Gastroesophageal sphincter (tissue), 4 donors: ENCODE data around the gene IFNA17. TPM values are rescaled to one million over a fixed set of nuclear protein-coding genes. Genes with fewer than 3 reads are reported as not detected.
A peak's percentile ranks its signal among the peaks of the same experiment; 100 is the strongest.
"Not testable (repeated sequence)": the region's sequence is repeated elsewhere in the genome, so short reads cannot be mapped to it uniquely, and the experiment has no call there.

ENCODE experiments used
- ATAC-seq: fragments of 150-250 bp; one replicate; pipeline ENCODE4 v1.9.1; 2016; ENCODE audit warnings: mild to moderate bottlenecking, moderate library complexity
- H3K27ac ChIP-seq, 4 donors: fragments of 200-600 bp; sonication (generic) in 3 of 4; 1 replicate in 3 of 4; 2 replicates in 1 of 4; pipeline ENCODE4 v1.5.1; 2016 to 2019
- H3K27me3 ChIP-seq: fragments of 200-600 bp; sonication (generic); one replicate; pipeline ENCODE4 v1.5.1; 2019
- H3K36me3 ChIP-seq, 2 donors: fragments of 200-600 bp; sonication (generic); one replicate each; pipeline ENCODE4 v1.5.1; 2019; ENCODE audit warnings: control low read depth in 1 of 2
- H3K4me1 ChIP-seq, 3 donors: fragments of 200-600 bp; sonication (generic); 1 replicate in 2 of 3; 2 replicates in 1 of 3; pipeline ENCODE4 v1.5.1; 2016 to 2019; ENCODE audit warnings: control low read depth in 2 of 3
- H3K4me3 ChIP-seq, 2 donors: fragments of 200-600 bp; sonication (generic); one replicate each; pipeline ENCODE4 v1.5.1; 2019; ENCODE audit warnings: mild to moderate bottlenecking in 1 of 2, moderate library complexity in 1 of 2
- H3K9me3 ChIP-seq, 3 donors: fragments of 200-600 bp; sonication (generic); one replicate each; pipeline ENCODE4 v1.5.1; 2017 to 2019; ENCODE audit warnings: control low read depth in 2 of 3
- EP300 ChIP-seq: sonication (generic); formaldehyde crosslinking; IDR thresholded peaks from one replicate; pipeline ENCODE4 v1.6.1; 2017; ENCODE audit warnings: antibody characterized with exemption, mild to moderate bottlenecking
- POLR2A ChIP-seq, 2 donors: fragments of 450-650 bp; IDR thresholded peaks; one replicate each; pipeline ENCODE4 v1.6.1; 2017; ENCODE audit warnings: antibody characterized with exemption in 2 of 2, mild to moderate bottlenecking in 2 of 2, moderate library complexity in 1 of 2
- POLR2AphosphoS5 ChIP-seq: sonication (generic); formaldehyde crosslinking; IDR thresholded peaks from one replicate; pipeline ENCODE4 v1.6.1; 2017; ENCODE audit warnings: antibody characterized with exemption
- WGBS, 2 donors: methylation state at CpG; one replicate each; pipeline ENCODE4 v1.1.5; 2018; ENCODE audit warnings: low coverage in 1 of 2; 5-methylcytosine and 5-hydroxymethylcytosine counted together
- total RNA-seq, 4 donors: library from RNA; depleted of rRNA; stranded (reverse); fragments of >200 nt; gene quantifications; one replicate each; pipeline ENCODE4 v1.1.0, GENCODE V29; 2016
- TF ChIP-seq, protein P1 (sequence below), 4 experiments: fragments of 200-600 bp in 2 of 4; fragments of 450-650 bp in 2 of 4; sonication (generic) in 1 of 4; IDR thresholded peaks; one replicate each; pipeline ENCODE4 v1.5.1; 2017 to 2019; ENCODE audit warnings: antibody characterized with exemption in 4 of 4, mild to moderate bottlenecking in 2 of 4, moderate library complexity in 2 of 4

The IFNA17 gene
- total RNA-seq, 4 donors from 2014 or later = not detected

DNA sequence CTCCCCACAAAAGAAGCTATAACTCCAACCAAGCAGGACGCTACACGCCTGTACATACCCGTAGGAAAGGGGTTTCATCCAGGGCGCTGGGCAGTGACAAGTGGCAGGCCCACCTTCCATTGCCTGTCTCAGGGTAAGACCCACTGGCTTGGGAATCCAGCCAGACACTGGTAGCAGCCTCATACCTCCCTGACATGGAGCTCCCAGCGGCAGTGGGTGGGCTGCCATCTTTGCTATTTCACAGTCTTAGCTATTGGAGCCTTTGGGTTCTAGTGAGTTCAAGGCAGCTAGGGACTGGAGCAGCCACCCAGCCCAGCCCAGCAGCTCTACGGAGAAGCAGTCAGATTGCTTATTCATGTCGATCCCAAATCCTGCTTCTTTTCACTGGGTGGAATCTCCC is 17.7 kb downstream of the IFNA17 start:
- H3K9me3 ChIP-seq = no peaks in the 10 kb centered on the region
- TF ChIP-seq POLR2A (IDR thresholded peaks at IDR 0.05) (no peak), POLR2AphosphoS5 (no peak), EP300 (no peak)
- TF ChIP-seq, protein P1, sequence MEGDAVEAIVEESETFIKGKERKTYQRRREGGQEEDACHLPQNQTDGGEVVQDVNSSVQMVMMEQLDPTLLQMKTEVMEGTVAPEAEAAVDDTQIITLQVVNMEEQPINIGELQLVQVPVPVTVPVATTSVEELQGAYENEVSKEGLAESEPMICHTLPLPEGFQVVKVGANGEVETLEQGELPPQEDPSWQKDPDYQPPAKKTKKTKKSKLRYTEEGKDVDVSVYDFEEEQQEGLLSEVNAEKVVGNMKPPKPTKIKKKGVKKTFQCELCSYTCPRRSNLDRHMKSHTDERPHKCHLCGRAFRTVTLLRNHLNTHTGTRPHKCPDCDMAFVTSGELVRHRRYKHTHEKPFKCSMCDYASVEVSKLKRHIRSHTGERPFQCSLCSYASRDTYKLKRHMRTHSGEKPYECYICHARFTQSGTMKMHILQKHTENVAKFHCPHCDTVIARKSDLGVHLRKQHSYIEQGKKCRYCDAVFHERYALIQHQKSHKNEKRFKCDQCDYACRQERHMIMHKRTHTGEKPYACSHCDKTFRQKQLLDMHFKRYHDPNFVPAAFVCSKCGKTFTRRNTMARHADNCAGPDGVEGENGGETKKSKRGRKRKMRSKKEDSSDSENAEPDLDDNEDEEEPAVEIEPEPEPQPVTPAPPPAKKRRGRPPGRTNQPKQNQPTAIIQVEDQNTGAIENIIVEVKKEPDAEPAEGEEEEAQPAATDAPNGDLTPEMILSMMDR (IDR thresholded peaks at IDR 0.05) = no peak
- no peak for ATAC-seq
- no peak overlapping the region for H3K4me3 ChIP-seq
- no peak overlapping the region for H3K27ac ChIP-seq
- no peaks in the 10 kb centered on the region for H3K27me3 ChIP-seq
- H3K4me1 ChIP-seq = no peaks in the 10 kb centered on the region
- no peaks in the 10 kb centered on the region for H3K36me3 ChIP-seq
- WGBS, 2 donors = 100% methylated on average over 1 of the region's 7 CpGs; no CpG with 5 or more reads in 1 of the 2 donors

DNA sequence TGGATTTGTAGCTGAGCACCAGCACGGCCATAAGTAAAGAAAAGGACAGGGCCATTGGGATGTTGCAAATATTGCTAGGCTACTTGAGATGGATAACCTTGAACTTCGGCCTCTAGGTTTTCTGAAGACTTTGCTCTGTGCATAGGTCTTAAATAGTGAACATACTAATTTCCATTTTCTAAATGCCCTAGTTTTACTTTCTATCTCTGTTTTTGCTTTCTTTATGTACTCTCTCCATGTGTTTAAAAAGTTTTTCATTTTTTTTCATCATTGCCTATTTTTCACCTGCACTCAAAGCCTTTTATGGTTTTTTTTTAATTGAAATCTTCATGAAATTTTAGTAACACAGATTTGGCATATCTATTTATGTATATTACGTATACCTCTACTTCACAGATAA is 21.0 kb downstream of the IFNA17 start, which contains the start of gene IFNA10:
Gene IFNA10, minus strand, starts transcription at position 101 of the 400 bp plus-strand sequence. Its CDS starts 46 bp downstream, at position 55.
- 83 to 87% methylated on average over 3 of the region's 3 CpGs for WGBS, 2 donors
- H3K4me3 ChIP-seq, H3K4me1 ChIP-seq, H3K27ac ChIP-seq, H3K9me3 ChIP-seq, H3K27me3 ChIP-seq, H3K36me3 ChIP-seq, ATAC-seq: not testable (repeated sequence)

DNA sequence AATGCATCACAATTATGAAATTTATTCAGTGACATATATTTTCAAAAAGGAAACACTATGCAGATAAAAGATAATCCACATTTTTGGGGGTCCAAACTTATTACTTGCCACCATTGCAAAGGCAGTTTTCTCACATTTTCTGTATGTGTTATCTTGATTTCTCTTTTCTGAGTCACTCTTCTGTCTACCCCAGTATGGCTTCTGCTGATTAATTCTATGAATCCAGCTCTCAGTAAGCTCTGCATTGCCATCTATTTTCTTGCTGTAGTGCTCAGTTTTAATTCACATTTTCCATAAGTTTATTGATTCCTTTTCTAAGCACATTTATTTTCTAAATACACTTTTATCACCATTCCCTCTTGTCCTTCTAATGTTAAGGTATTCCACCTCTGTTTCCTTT is 22.8 kb downstream of the IFNA17 start:
- Histone ChIP-seq H3K9me3 (peaks cover 0 to 8% (median 0%) of the 10 kb centered on the region in 3 donors), H3K4me1 (no peaks in the 10 kb centered on the region), H3K27ac (no peak overlapping the region), H3K4me3 (no peak overlapping the region), H3K36me3 (no peaks in the 10 kb centered on the region), H3K27me3 (no peaks in the 10 kb centered on the region)
- TF ChIP-seq POLR2A (IDR thresholded peaks at IDR 0.05) (no peak), EP300 (no peak), POLR2AphosphoS5 (no peak)
- TF ChIP-seq, protein P1 (IDR thresholded peaks at IDR 0.05) = no peak
- ATAC-seq = no peak

DNA sequence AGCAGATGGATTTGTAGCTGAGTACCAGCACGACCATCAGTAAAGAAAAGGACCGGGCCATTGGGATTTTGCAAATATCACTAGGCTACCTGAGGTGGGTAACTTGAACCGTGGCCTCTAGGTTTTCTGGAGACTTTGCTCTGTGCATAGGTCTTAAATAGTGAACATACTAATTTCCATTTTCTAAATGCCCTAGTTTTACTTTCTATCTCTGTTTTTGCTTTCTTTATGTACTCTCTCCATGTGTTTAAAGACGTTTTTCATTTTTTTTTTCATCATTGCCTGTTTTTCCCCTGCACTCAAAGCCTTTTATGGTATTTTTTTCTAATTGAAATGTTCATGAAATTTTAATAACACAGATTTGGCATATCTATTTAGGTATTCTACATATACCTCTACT is 25.9 kb downstream of the IFNA17 start, which contains the start of gene IFNA7:
Gene IFNA7, minus strand, starts transcription at position 101 of the 400 bp plus-strand sequence. Its CDS starts 40 bp downstream, at position 61.
- ATAC-seq, H3K4me1 ChIP-seq, H3K36me3 ChIP-seq, H3K9me3 ChIP-seq, H3K27ac ChIP-seq, H3K4me3 ChIP-seq, H3K27me3 ChIP-seq: not testable (repeated sequence)
- WGBS, 2 donors = 67 to 82% methylated on average over 2 to 4 of the region's 4 CpGs

DNA sequence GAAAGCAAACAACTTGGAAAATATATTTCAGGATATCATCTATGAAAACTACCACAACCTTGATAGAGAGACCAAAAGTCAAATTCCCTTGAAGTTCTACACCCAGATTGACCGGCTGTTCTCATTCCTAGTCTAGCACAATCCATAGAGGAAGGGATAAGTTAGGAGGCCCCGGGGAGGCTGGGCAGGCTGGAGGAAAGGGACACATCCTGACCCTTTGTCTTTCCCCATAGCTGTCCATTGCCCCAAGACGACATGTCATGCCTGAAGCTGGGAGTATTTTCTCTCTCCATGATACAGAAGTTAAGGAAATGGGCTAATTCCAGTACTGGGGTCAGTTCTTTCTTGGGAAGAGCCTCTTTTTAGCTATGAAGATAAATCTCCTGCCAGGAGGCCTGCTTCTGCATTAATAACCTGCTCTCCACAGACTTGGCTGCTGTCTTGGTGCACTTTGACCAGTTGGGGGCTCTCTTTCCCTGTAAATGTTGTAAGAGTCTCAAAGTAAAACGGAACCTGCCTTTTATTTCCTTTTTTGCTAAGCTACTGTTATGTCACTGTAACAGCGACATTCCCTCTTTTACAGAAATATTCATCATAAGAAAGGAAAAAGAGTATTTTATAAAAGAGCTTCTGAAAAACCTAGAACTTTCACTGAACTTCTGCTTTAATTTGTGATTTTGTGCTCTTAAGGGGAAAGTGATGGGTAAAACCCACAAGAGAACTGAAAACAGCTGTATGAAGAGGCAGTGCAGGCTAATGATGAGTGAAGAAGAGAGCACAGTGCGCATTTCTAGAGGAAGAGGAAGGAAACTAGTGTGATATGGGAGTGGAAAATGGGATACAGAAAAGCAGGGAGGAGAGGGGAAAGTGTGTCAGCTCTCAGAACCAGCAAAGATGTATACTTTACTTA is 32.9 kb downstream of the IFNA17 start:
- H3K27me3 ChIP-seq, H3K4me3 ChIP-seq, H3K27ac ChIP-seq, H3K36me3 ChIP-seq, H3K4me1 ChIP-seq, H3K9me3 ChIP-seq: not testable (repeated sequence)
- ATAC-seq = peak; percentile 63
- TF ChIP-seq, protein P1 (IDR thresholded peaks at IDR 0.05) = peak; percentile 11 to 61 (median 38)
- 31 to 52% methylated on average over 5 of the region's 6 CpGs for WGBS, 2 donors

DNA sequence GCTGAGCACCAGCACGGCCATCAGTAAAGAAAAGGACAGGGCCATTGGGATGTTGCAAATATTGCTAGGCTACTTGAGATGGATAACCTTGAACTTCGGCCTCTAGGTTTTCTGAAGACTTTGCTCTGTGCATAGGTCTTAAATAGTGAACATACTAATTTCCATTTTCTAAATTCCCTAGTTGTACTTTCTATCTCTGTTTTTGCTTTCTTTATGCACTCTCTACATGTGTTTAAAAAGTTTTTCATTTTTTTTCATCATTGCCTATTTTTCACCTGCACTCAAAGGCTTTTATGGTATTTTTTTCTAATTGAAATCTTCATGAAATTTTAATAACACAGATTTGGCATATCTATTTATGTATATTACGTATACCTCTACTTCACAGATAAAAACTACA is 40.5 kb downstream of the IFNA17 start, which contains the start of gene IFNA4:
Gene IFNA4, minus strand, starts transcription at position 101 of the 400 bp plus-strand sequence. Its CDS starts 56 bp downstream, at position 45.
- not testable (repeated sequence) for H3K36me3 ChIP-seq, H3K27ac ChIP-seq, H3K4me1 ChIP-seq, ATAC-seq, H3K4me3 ChIP-seq, H3K9me3 ChIP-seq, H3K27me3 ChIP-seq
- WGBS, 2 donors = 80 to 83% methylated on average over 2 of the region's 3 CpGs
